GM20431 (cell line): Measurements from ENCODE around the gene ARMC12.

Experiments
- in situ Hi-C: fragments of 300-500 bp; cut with MseI, MboI; formaldehyde crosslinking; loops from one replicate; pipeline ENCODE4 v1.15.0; 2020; ENCODE audit warnings: low sequenced_read_pairs; ENCODE audit not compliant: unreplicated experiment

Gene ARMC12

DNA sequence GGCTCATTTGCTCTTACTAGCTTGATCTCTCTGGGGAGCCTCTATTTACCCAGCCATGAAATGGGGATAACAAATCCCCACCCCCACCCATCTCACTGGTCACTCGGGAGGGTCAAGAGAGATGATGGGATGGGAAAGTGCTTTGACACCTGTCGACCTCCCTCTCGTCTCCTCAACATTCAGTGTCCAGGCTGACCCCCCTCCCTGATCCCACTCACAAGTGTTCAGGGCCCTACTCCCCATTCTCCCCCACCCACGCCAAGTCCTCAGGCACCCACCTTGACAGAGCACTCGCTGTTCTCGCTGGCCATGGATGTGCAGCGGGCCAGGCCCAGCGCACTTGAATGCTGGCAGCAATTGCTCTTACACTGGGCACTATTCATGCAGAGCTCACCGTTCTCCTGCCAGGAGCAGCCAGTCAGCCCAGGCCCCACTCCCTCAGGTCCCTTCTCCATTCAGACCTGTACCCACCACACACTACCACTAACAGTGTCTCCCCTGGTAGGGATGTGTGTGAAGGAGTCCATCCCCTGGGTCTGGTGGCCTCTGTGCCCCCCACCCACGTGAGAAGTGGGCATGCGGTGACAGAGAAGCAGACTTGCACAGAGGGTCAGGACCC is 58.7 kb downstream of the ARMC12 start:
- in situ Hi-C loops = no loop called here

DNA sequence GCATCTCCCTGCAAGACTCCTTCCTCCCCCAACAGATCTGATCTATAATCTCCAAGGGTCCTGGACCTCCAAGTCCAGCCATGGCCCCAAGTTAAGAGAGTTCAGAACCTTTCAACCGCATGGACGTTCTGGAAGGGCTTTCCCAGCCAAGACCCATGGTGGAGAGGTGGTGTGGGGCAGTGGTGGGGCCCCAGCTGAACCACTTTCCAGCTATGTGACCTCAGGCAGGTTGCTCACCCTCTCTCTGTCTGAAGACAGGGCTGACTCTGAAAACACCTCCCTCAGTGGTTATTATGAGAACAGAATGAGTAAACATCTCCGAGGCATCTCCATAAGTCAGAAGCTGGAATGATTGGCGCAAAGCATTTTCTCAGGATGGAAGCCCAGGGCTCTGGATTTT is 59.4 kb downstream of the ARMC12 start:
- in situ Hi-C loops = no loop called here

DNA sequence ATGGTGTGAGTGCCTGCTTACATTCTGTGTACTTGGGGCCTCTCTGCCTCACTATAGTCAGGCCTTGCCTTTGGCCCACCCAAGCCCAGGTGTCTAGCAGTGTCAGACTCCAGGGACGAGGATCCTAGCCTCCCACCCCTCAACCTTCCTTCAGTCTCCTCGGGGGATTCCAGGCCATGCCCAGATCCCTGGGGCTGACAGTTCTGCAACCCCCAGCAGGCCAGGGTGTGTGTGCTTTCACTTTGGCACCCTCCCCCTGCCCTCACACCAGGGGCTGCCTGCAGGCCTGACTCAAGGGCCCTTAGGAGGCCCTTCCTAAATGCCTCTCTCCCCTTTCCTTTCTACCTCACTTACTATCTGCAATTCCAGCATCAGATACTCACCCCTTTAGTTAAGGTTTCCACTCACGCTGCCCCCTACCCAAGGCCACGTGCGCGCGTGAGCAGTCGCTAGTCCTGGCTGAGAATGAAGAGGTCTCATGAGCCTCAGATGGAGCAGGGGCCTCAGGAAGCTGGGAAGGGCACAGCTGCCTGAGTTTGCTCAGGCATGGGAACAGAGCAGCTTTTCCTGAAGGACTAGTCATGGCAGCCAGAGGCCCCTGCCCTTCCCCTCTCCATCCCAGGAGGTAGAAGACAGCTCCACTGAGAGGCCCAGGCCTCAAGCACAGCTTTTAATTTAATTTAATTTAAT is 61.1 kb downstream of the ARMC12 start:
- in situ Hi-C loops = no loop called here
